K562 treated with DMSO at 1 percent for 4 hours (cell line): ENCODE measurements around the gene C2orf74. TPM values are rescaled to one million over a fixed set of nuclear protein-coding genes. Genes with fewer than 3 reads are reported as not detected.

ENCODE experiments used
- total RNA-seq: library from RNA; unstranded; fragments of 300-600 nt; gene quantifications from 2 replicates; pipeline ENCODE4 v1.2.3, GENCODE V29; 2022; ENCODE audit not compliant: insufficient read depth

C2orf74 gene
- not detected in 2 replicates for total RNA-seq

DNA sequence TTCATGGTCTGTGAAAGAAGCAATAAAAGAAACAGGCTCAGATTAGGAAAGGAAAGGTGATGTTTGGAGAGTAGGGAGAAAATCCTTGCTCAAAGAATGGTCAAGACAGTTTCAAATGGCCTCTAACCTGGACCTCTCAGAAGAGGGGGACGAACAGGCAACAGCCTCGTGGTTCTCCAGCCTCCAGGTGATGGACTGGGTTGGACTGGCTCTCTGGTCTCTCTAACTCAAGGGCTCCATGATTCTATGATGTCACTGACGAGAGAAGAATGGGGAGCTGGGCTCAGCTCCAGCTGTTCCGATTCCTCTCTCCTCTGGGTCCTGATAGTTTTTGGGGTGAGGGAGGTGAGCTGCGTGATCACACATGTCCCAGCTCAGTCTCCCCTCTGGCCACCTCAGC is at the start of gene C2orf74:
Gene C2orf74 (plus strand): TSS at position 301 of the 400 bp plus-strand sequence. CDS start 327 bp downstream, outside the sequence.

Other genes starting within 250 kb of the C2orf74 start
- gene PEX13, start 144.5 kb upstream of the C2orf74 start, total RNA-seq, result 6.1 and 8.3 TPM in 2 replicates
- 2.2 and 5.4 TPM in 2 replicates for gene PUS10, start 143.9 kb upstream of the C2orf74 start, total RNA-seq
- 4.9 and 5.6 TPM in 2 replicates for gene SANBR, start 96.3 kb upstream of the C2orf74 start, total RNA-seq